Naive B cell (primary cell): ENCODE measurements around the gene COL6A1. TPM values are rescaled to one million over a fixed set of nuclear protein-coding genes. Genes with fewer than 3 reads are reported as not detected.
"Not testable (repeated sequence)": the region's sequence is repeated elsewhere in the genome, so short reads cannot be mapped to it uniquely, and the experiment has no call there.

Source experiments
- ATAC-seq, 2 donors: fragments of 150-1000 bp; cut with Tn5 transposase; 2 replicates each; pipeline ENCODE4 v1.10.0; 2021; ENCODE audit warnings: low read depth in 2 of 2, mild to moderate bottlenecking in 2 of 2, moderate library complexity in 2 of 2
- DNase-seq: peaks from one replicate; pipeline ENCODE4 v3.0.0; 2022
- H3K27ac Mint-ChIP-seq, 6 donors: one replicate each; pipeline ENCODE4 v1.8.0; 2020 to 2022; ENCODE audit warnings: mild to moderate bottlenecking in 6 of 6, mixed read lengths in 6 of 6, moderate library complexity in 5 of 6, inconsistent platforms in 2 of 6
- H3K27me3 Mint-ChIP-seq, 3 donors: one replicate each; pipeline ENCODE4 v1.8.0; 2021 to 2022; ENCODE audit warnings: mixed read lengths in 3 of 3, mild to moderate bottlenecking in 1 of 3
- H3K36me3 Mint-ChIP-seq, 2 donors: one replicate each; pipeline ENCODE4 v1.8.0; 2020 to 2022; ENCODE audit warnings: mixed read lengths in 2 of 2, inconsistent platforms in 1 of 2, mild to moderate bottlenecking in 1 of 2
- H3K4me1 Mint-ChIP-seq, 3 donors: one replicate each; pipeline ENCODE4 v1.8.0; 2020 to 2022; ENCODE audit warnings: mixed read lengths in 3 of 3, inconsistent platforms in 1 of 3, mild to moderate bottlenecking in 1 of 3, moderate library complexity in 1 of 3
- H3K4me3 Mint-ChIP-seq, 8 donors: one replicate each; pipeline ENCODE4 v1.8.0; 2020 to 2022; ENCODE audit warnings: mild to moderate bottlenecking in 8 of 8, mixed read lengths in 8 of 8, moderate library complexity in 8 of 8, inconsistent platforms in 2 of 8
- H3K9me3 Mint-ChIP-seq, 7 donors: one replicate each; pipeline ENCODE4 v1.8.0; 2020 to 2022; ENCODE audit warnings: mixed read lengths in 7 of 7, mild to moderate bottlenecking in 5 of 7, inconsistent platforms in 2 of 7, moderate library complexity in 1 of 7
- polyA plus RNA-seq, 6 donors: library from polyadenylated mRNA; unstranded; fragments of 300-500 nt; fragmentation: Illumina TruSeq; gene quantifications; one replicate each; pipeline ENCODE4 v1.2.3, GENCODE V29; 2021; ENCODE audit warnings: low read depth in 6 of 6

The COL6A1 gene
- polyA plus RNA-seq, 6 donors from 2014 or later, result not detected

DNA sequence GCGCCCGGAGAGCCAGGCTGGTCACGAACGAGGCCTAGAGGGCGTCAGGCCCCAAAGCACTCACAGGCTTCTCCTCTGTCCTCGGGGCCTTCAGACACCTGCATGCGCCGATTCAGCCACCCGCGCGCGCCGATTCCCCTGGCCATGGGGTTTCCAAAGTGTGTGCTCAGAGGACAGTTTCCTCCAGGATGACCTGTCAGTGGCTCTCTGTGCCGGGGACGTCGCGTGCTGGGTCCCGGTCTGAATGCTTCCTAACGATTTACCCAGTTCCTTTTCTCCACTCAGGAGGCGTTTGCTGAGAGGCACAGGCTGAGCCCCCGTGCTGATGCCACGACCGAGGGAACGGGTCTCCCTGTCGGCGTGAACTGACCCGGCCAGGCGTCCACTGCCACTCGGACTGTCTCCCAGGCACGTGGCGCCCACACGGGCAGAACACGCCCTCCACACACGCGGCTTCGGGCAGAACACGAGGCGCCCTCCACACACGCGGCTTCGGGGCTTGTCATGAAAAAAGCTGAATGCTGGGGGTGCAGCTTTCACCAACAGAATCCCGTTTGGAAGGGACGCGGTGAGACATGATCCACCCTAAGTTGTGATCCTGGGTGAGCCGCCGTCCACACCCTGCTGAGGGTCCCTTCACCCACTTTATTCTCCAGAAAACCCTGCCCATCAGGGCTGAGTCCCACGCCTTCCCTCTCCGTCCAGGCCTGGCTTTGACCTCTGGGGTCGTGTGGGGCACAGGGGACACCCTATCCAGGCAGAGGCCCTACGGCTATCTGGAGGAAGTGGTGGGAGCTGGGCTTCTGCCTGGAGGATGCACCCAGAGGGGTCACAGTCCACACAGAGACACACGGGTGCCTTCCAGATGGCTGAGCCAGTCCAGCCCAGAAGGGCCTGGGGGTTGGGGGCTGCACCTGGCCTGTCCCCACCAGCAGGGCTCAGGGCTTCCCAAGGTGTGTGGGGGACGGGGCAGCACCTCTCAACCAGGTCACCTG lies 56.1 kb downstream of the COL6A1 start:
- DNase-seq, result no peak
- Mint-ChIP-seq H3K27ac (peak overlapping the region in 1 of 6 donors; percentile 69), H3K4me3 (no peak overlapping the region), H3K9me3 (peaks cover 0 to 4% (median 0%) of the 10 kb centered on the region in 7 donors), H3K4me1 (peaks cover 0 to 4% (median 0%) of the 10 kb centered on the region in 3 donors), H3K27me3 (peaks cover 0 to 25% (median 9%) of the 10 kb centered on the region in 3 donors), H3K36me3 (peaks cover 0 to 7% of the 10 kb centered on the region in 2 donors)
- no peak for ATAC-seq

DNA sequence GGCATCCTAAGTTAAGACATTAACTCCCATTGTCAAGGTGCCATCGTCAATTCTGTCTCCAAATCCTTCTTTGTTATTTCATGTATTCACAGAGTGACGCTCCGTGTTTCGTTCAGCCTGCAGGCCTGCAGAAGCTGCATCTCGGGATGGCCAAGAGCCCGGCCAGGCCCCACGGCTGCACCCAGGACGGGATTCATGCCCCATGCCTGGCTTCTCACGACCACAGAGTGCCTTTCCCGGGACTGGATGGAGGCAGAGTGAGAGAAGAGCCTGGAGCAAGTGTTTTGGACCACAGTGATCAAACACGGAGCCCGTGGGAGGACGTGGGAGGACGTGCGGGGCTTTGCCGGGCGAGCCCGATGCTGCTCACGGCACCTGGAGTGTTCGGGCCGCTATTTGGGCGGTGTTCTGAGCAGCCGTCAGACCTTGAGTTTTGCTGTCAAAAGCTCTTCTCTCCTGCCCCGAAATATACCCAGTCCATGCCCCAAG lies 56.8 kb downstream of the COL6A1 start:
- H3K27me3 Mint-ChIP-seq, result peaks cover 0 to 25% (median 9%) of the 10 kb centered on the region in 3 donors
- H3K9me3 Mint-ChIP-seq, result peaks cover 0 to 4% (median 0%) of the 10 kb centered on the region in 7 donors
- no peak overlapping the region for H3K4me3 Mint-ChIP-seq
- H3K27ac Mint-ChIP-seq, result no peak overlapping the region
- peaks cover 0 to 7% of the 10 kb centered on the region in 2 donors for H3K36me3 Mint-ChIP-seq
- ATAC-seq, result no peak
- peaks cover 0 to 4% (median 0%) of the 10 kb centered on the region in 3 donors for H3K4me1 Mint-ChIP-seq
- no peak for DNase-seq

DNA sequence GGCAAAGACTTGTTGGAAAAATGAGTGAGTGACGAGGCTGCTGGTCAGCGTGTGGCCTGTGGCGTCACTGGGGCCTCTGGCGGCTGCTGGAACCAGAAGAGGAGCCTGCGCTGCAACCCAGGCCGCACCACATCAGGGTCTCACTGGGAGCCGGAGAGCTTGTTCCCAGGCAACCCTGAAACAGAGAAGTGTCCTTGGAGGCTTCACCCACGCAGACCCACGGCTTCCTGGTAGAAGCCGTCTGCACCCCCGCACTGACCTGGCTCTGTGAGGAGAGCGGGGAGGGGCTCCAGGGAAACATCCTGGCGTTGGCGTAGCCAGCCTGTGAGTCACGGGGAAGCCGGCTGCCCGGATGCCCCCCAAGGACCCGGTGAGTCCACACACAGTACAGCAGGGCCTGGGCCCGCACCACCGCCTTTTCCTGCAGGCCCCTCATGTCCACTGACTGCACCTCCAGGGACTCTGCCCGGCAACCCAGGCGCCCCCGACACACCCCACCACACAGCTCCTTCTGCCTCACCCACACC lies 57.4 kb downstream of the COL6A1 start:
- Mint-ChIP-seq H3K36me3 (peaks cover 0 to 7% of the 10 kb centered on the region in 2 donors), H3K4me3 (no peak overlapping the region), H3K4me1 (peaks cover 0 to 4% (median 0%) of the 10 kb centered on the region in 3 donors)

DNA sequence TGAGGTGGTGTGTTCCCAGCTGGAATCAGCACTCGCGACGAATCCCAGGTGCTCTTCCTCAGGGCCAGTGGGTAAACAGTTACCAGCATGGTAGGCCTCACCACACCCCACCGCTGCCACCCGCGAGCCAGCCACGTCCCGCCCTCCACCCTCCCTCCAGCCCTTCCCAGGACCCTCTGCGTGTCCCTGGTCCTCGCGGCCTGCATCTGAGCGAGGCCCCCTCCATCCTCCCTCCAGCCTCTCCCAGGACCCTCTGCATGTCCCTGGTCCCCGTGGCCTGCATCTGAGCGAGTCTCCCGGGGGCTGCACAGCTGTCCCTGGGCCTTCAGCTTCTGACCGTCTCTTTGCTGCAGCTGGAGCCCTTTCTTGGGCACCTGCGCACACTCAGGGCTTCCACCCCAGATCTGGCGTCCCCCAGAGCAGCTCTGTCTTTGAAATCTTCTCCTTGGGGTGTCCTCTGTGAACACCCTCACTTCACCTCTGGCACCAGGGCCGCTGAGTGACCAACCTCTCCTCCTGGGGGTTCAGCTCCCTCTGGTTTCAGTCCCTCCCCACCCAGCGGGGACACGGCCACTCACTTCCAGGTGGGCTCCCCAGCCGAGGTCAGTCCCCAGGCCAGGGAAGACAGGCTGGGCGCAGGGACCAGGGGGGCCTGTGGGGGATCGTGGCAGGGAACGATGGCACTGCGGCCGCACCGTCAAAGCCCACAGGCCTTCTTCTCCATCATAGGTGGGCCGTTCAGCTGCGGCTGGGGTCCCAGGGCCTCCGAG lies 58.5 kb downstream of the COL6A1 start:
- Mint-ChIP-seq H3K27me3 (peaks cover 0 to 25% (median 9%) of the 10 kb centered on the region in 3 donors), H3K9me3 (peaks cover 0 to 4% (median 0%) of the 10 kb centered on the region in 7 donors), H3K4me3 (no peak overlapping the region), H3K36me3 (peaks cover 0 to 7% of the 10 kb centered on the region in 2 donors), H3K4me1 (peaks cover 0 to 4% (median 0%) of the 10 kb centered on the region in 3 donors), H3K27ac (peak overlapping the region in 1 of 6 donors; percentile 49)
- no peak for ATAC-seq
- no peak for DNase-seq

More for the DNA sequence above, 57.4 kb downstream of the COL6A1 start:
- ATAC-seq (no peak), DNase-seq (no peak)
- peaks cover 0 to 25% (median 9%) of the 10 kb centered on the region in 3 donors for H3K27me3 Mint-ChIP-seq
- peaks cover 0 to 4% (median 0%) of the 10 kb centered on the region in 7 donors for H3K9me3 Mint-ChIP-seq
- no peak overlapping the region for H3K27ac Mint-ChIP-seq

DNA sequence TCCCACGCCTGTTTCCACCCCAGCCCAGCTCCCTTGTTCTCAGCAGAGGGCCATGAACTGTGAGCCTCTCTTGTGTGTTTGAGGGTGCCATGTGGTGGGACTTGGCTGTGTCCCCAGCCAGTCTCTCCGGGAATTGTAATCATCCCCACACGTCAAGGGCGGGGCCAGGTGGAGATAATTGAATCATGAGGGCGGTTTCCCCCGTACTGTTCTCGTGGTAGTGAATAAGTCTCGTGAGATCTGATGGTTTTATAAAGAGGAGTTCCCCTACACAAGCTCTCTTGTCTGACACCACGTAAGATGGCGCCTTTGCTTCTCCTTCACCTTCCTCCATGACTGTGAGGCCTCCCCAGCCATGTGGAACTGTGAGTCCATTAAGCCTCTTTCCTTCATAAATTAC lies 59.1 kb downstream of the COL6A1 start:
- H3K9me3 Mint-ChIP-seq, result peaks cover 0 to 4% (median 0%) of the 10 kb centered on the region in 7 donors
- peaks cover 0 to 4% (median 0%) of the 10 kb centered on the region in 3 donors for H3K4me1 Mint-ChIP-seq
- H3K27me3 Mint-ChIP-seq, result peaks cover 0 to 25% (median 9%) of the 10 kb centered on the region in 3 donors
- H3K27ac Mint-ChIP-seq, result no peak overlapping the region
- no peak for ATAC-seq
- no peak overlapping the region for H3K4me3 Mint-ChIP-seq
- peaks cover 0 to 7% of the 10 kb centered on the region in 2 donors for H3K36me3 Mint-ChIP-seq
- no peak for DNase-seq

- Mint-ChIP-seq H3K4me3 (no peak overlapping the region), H3K4me1 (peaks cover 0 to 4% (median 0%) of the 10 kb centered on the region in 3 donors), H3K36me3 (peaks cover 0 to 7% of the 10 kb centered on the region in 2 donors), H3K27me3 (peaks cover 0 to 25% (median 9%) of the 10 kb centered on the region in 3 donors), H3K27ac (no peak overlapping the region), H3K9me3 (peaks cover 0 to 4% (median 0%) of the 10 kb centered on the region in 7 donors)
- ATAC-seq (no peak), DNase-seq (no peak)
Observed at GRCh38 chr21:46041183-46041582, 59.6 kb downstream of the COL6A1 start.

- Mint-ChIP-seq H3K4me1 (peaks cover 0 to 4% (median 0%) of the 10 kb centered on the region in 3 donors), H3K9me3 (peaks cover 0 to 7% (median 3%) of the 10 kb centered on the region in 7 donors), H3K36me3 (peaks cover 0 to 7% of the 10 kb centered on the region in 2 donors), H3K27ac (no peak overlapping the region), H3K27me3 (peaks cover 0 to 15% (median 9%) of the 10 kb centered on the region in 3 donors), H3K4me3 (no peak overlapping the region)
- ATAC-seq (no peak), DNase-seq (no peak)
Observed at GRCh38 chr21:46045154-46045553, 63.6 kb downstream of the COL6A1 start.

GRCh38 chr21:46046471-46046870 lies 64.9 kb downstream of the COL6A1 start:
- no peak overlapping the region for H3K27ac Mint-ChIP-seq
- peaks cover 0 to 7% of the 10 kb centered on the region in 2 donors for H3K36me3 Mint-ChIP-seq
- DNase-seq (no peak), ATAC-seq (no peak)
- no peak overlapping the region for H3K4me3 Mint-ChIP-seq
- peaks cover 0 to 4% (median 0%) of the 10 kb centered on the region in 3 donors for H3K4me1 Mint-ChIP-seq
- peaks cover 0 to 7% (median 3%) of the 10 kb centered on the region in 7 donors for H3K9me3 Mint-ChIP-seq
- H3K27me3 Mint-ChIP-seq, result peaks cover 0 to 7% (median 7%) of the 10 kb centered on the region in 3 donors

DNA sequence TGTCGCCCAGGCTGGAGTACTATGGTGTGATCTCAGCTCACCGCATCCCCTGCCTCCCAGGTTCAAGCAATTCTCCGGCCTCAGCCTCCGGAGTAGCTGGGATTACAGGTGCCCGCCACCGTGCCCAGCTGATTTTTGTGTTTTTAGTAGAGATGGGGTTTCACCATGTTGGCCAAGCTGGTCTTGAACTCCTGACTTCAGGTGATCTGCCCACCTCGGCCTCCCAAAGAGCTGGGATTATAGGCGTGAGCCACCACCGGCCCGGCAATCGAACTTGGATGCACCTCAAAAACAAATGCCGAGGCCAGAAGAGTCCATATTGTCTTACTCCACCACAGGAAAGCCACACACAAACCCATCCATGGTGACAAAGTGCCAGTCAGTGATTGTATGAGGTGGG lies 65.3 kb downstream of the COL6A1 start:
- H3K36me3 Mint-ChIP-seq, H3K4me3 Mint-ChIP-seq, H3K9me3 Mint-ChIP-seq: not testable (repeated sequence)

GRCh38 chr21:46048926-46049889 lies 67.6 kb downstream of the COL6A1 start:
- ATAC-seq (no peak), DNase-seq (no peak)
- H3K27ac Mint-ChIP-seq, result no peak overlapping the region
- H3K4me1 Mint-ChIP-seq, result no peaks in the 10 kb centered on the region
- no peaks in the 10 kb centered on the region for H3K27me3 Mint-ChIP-seq
- no peaks in the 10 kb centered on the region for H3K36me3 Mint-ChIP-seq
- H3K9me3 Mint-ChIP-seq, result peaks cover 0 to 10% (median 2%) of the 10 kb centered on the region in 7 donors
- H3K4me3 Mint-ChIP-seq, result no peak overlapping the region

More for the DNA sequence above, 65.3 kb downstream of the COL6A1 start:
- DNase-seq, H3K27me3 Mint-ChIP-seq, H3K4me1 Mint-ChIP-seq, H3K27ac Mint-ChIP-seq, ATAC-seq: not testable (repeated sequence)

DNA sequence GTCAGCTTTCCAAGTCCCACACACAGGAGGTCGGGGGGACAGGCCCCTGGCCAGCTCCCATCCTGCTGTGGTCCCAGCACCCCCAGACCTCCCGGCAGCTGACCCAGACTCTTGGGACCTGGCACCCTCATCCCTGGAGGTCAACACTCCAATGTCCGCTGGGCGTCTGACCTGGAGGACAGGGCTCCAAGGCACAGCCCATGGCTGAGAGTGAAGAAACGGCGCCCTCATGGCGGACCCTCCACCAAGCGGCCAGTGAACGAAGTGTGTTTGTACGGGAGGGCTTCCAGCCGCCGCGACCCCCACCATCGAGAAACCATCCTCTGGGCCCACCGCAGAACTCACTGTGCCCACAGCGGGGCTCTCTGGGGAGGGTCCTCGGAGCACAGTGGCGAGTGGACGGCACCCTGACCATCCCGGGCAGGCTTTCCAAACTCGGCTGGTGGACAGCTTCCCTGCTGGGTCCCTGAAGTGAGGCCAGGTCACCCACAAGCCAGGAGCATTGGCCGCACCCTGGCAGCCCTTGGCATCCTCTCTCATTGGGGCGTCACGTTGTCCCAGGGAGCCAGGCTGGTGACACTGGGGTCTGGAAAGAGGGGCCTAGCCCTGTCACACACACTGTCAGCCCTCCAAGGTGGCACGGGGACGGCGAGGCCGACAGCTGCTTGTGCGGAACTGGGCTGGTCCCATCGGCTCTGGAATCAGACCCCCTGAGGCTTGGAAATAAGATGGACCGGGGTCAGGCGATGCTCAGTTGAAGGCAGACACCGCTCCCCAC lies 68.5 kb downstream of the COL6A1 start:
- DNase-seq, result no peak
- Mint-ChIP-seq H3K27ac (no peak overlapping the region), H3K4me3 (peak overlapping the region in 1 of 8 donors; percentile 37), H3K4me1 (no peaks in the 10 kb centered on the region), H3K36me3 (no peaks in the 10 kb centered on the region), H3K9me3 (peaks cover 0 to 10% (median 2%) of the 10 kb centered on the region in 7 donors), H3K27me3 (no peaks in the 10 kb centered on the region)
- ATAC-seq, result no peak
